Smooth muscle cell (in vitro differentiated cells): ENCODE measurements around the gene LPP. TPM values are rescaled to one million over a fixed set of nuclear protein-coding genes. Genes with fewer than 3 reads are reported as not detected.

Source experiments
- DNase-seq: peaks from one replicate; lab custom pipeline; 2025; ENCODE audit not compliant: unreplicated experiment; lab: John Stamatoyannopoulos, UW
- H2AFZ ChIP-seq: fragments of 200-600 bp; sonication (generic); 2 replicates; pipeline ENCODE4 v1.6.0; 2016; ENCODE audit warnings: antibody characterized with exemption, low read depth, mild to moderate bottlenecking
- H3F3A ChIP-seq: fragments of 200-600 bp; sonication (generic); 2 replicates; pipeline ENCODE4 v1.6.0; 2017; ENCODE audit warnings: antibody characterized with exemption, low read depth
- H3K27ac ChIP-seq: fragments of 200-600 bp; sonication (generic); 2 replicates; pipeline ENCODE4 v1.5.1; 2016; ENCODE audit warnings: low read depth, mild to moderate bottlenecking
- H3K27me3 ChIP-seq: fragments of 200-600 bp; sonication (generic); 2 replicates; pipeline ENCODE4 v1.6.1; 2016; ENCODE audit warnings: low read depth, mild to moderate bottlenecking
- H3K36me3 ChIP-seq: fragments of 200-600 bp; sonication (generic); 2 replicates; pipeline ENCODE4 v1.5.1; 2016; ENCODE audit warnings: low read depth
- H3K4me1 ChIP-seq: fragments of 200-600 bp; sonication (generic); 2 replicates; pipeline ENCODE4 v1.5.1; 2016; ENCODE audit warnings: low read depth
- H3K4me2 ChIP-seq: fragments of 200-600 bp; sonication (generic); 2 replicates; pipeline ENCODE4 v1.6.0; 2016; ENCODE audit warnings: mild to moderate bottlenecking
- H3K4me3 ChIP-seq: fragments of 200-600 bp; sonication (generic); 2 replicates; pipeline ENCODE4 v1.5.1; 2016; ENCODE audit warnings: mild to moderate bottlenecking
- H3K79me2 ChIP-seq: fragments of 200-600 bp; sonication (generic); 2 replicates; pipeline ENCODE4 v1.6.0; 2016; ENCODE audit warnings: low read depth, mild to moderate bottlenecking
- H3K9ac ChIP-seq: fragments of 200-600 bp; sonication (generic); 2 replicates; pipeline ENCODE4 v1.6.0; 2016; ENCODE audit warnings: low read depth
- H3K9me3 ChIP-seq: fragments of 200-600 bp; sonication (generic); replicated peaks from 2 replicates; pipeline ENCODE4 v1.5.1; 2016; ENCODE audit warnings: low read depth
- H4K20me1 ChIP-seq: fragments of 200-600 bp; sonication (generic); 2 replicates; pipeline ENCODE4 v1.6.0; 2016; ENCODE audit warnings: low read depth
- WGBS: methylation state at CpG from one replicate; pipeline ENCODE4 v1.1.7; 2016; ENCODE audit warnings: low lambda C conversion rate; 5-methylcytosine and 5-hydroxymethylcytosine counted together
- polyA plus RNA-seq: library from polyadenylated mRNA; unstranded; fragments of >200 nt; fragmentation: Nextera tagmentation; extraction: Ambion mirVana; gene quantifications from 2 replicates; pipeline ENCODE4 v1.2.1, GENCODE V29; 2016
- total RNA-seq: library from RNA; depleted of rRNA; stranded (reverse); fragments of >200 nt; gene quantifications from 2 replicates; pipeline ENCODE4 v1.2.3, GENCODE V29; 2014
- TF ChIP-seq, protein P1 (sequence below): fragments of 200-600 bp; sonication (generic); IDR thresholded peaks from 2 replicates; pipeline ENCODE4 v1.5.1; 2017; ENCODE audit warnings: borderline replicate concordance, mild to moderate bottlenecking, antibody characterized with exemption; ENCODE audit not compliant: insufficient read depth, poor library complexity, severe bottlenecking

LPP gene
- total and polyA plus RNA-seq, 2 experiments from 2014 or later, result 42.3 to 128 TPM

DNA sequence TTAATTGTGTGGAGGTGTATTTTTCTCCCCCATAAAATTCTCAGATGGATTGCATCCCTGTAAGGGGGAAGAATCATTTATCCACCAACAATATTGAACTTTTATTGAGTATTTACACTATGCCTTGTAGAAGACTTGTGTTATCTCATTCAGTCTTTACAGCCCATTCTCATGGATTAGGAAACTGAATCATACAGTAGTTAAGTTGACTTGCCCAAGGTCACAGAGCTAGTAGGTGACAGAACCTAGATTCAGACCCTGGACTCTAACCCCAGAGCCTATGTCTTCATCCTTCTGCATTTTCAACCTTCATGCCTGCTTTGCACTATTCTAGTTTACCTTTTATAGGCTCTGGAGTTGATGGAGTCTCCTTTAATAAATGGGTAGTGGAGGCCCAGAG lies 226.8 kb downstream of the LPP start:
- DNase-seq, result no peak
- no peak overlapping the region for H3K4me3 ChIP-seq
- H4K20me1 ChIP-seq, result peaks cover 47% of the 10 kb centered on the region
- peaks cover 5% of the 10 kb centered on the region for H3F3A ChIP-seq
- no peaks in the 10 kb centered on the region for H3K9me3 ChIP-seq
- no peak overlapping the region for H2AFZ ChIP-seq
- H3K79me2 ChIP-seq, result peaks cover 54% of the 10 kb centered on the region
- no peak overlapping the region for H3K9ac ChIP-seq
- H3K27me3 ChIP-seq, result no peaks in the 10 kb centered on the region
- no peaks in the 10 kb centered on the region for H3K4me1 ChIP-seq
- H3K36me3 ChIP-seq, result no peaks in the 10 kb centered on the region
- TF ChIP-seq, protein P1, sequence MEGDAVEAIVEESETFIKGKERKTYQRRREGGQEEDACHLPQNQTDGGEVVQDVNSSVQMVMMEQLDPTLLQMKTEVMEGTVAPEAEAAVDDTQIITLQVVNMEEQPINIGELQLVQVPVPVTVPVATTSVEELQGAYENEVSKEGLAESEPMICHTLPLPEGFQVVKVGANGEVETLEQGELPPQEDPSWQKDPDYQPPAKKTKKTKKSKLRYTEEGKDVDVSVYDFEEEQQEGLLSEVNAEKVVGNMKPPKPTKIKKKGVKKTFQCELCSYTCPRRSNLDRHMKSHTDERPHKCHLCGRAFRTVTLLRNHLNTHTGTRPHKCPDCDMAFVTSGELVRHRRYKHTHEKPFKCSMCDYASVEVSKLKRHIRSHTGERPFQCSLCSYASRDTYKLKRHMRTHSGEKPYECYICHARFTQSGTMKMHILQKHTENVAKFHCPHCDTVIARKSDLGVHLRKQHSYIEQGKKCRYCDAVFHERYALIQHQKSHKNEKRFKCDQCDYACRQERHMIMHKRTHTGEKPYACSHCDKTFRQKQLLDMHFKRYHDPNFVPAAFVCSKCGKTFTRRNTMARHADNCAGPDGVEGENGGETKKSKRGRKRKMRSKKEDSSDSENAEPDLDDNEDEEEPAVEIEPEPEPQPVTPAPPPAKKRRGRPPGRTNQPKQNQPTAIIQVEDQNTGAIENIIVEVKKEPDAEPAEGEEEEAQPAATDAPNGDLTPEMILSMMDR, result no peak
- H3K4me2 ChIP-seq, result no peak overlapping the region
- no peak overlapping the region for H3K27ac ChIP-seq

DNA sequence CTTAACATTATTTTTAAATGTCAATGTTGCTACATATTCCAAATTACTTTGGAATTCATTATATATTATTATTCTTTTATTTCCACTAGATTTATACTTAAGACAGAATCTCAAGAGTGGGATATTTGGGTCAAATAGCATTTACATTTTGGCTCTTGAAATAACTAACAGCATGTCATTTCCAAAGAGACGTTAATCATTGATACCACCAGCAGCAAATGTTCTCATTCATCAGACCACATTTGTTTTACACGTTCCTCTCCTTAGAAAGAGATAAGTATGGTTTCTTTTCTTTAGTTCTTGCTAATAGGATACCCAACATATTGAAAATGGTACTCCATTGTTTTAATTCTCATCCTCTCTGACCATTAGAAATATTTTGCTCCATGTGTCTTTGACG lies 229.8 kb downstream of the LPP start:
- Histone ChIP-seq H3F3A (peaks cover 14% of the 10 kb centered on the region), H3K79me2 (peaks cover 78% of the 10 kb centered on the region), H3K4me1 (no peaks in the 10 kb centered on the region), H4K20me1 (peaks cover 77% of the 10 kb centered on the region), H3K9ac (no peak overlapping the region), H3K36me3 (no peaks in the 10 kb centered on the region), H3K9me3 (no peaks in the 10 kb centered on the region), H3K4me2 (no peak overlapping the region), H3K27ac (no peak overlapping the region), H3K27me3 (no peaks in the 10 kb centered on the region), H2AFZ (no peak overlapping the region), H3K4me3 (no peak overlapping the region)
- 92% methylated on average over 3 of the region's 3 CpGs for WGBS
- TF ChIP-seq, protein P1, result no peak
- no peak for DNase-seq

DNA sequence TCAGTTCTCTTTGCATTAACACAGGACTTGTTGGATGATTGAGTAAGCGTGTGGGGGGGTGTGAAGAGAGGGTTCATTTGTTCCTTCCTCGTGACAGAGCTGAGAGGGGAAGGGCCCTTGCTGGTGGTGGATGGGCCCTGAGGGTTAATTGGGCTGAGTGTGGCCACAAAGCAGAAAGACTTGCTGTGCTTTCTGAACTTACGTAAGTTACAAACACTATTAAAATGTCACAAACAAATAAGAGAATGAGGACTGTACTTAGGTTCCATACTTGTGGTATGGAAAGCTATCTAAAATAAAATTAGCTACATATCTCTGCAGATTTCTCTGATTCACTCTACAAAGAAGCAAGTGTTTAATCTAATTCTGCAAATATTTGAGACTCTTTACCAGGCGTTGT lies 231.3 kb downstream of the LPP start:
- Histone ChIP-seq H3K4me2 (peak overlapping the region; percentile 41), H2AFZ (no peak overlapping the region), H3K4me1 (peaks cover under 1% of the 10 kb centered on the region), H3K9me3 (no peaks in the 10 kb centered on the region), H3K36me3 (no peaks in the 10 kb centered on the region), H3K9ac (no peak overlapping the region), H3K4me3 (no peak overlapping the region), H3K27me3 (no peaks in the 10 kb centered on the region), H3F3A (peaks cover 14% of the 10 kb centered on the region), H3K27ac (peak overlapping the region; percentile 54), H3K79me2 (peaks cover 73% of the 10 kb centered on the region), H4K20me1 (peaks cover 82% of the 10 kb centered on the region)
- TF ChIP-seq, protein P1, result no peak
- no peak for DNase-seq
- WGBS, result 34% methylated on average over 4 of the region's 4 CpGs

DNA sequence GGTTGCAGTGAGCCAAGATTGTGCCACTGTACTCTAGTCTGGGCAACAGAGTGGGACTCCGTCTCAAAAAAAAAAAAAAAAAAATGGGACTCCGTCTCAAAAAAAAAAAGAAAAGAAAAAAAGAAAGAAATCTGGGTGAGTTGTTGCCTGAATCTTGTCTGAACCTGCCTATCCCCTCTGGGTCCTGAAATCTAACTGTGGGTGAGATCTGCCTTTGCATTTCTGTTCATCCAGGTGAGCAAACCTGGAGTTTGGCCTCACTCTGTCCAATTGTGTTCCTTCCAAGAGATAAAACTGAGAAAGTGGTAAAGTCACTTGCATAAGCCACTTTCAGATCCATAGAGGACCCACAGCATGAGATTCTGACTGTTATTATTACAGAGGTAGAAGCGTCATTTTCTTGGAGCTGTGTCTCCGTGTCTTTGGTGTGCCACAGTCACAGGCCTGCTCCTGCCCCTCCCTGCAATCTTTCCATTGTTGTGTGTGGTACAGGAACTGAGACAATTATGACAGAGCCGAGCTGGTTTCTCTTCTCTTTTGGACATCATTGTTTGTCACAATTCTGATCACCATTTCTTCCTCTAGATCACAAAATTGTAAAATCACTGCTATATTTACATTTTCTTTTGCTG lies 235.9 kb downstream of the LPP start:
- H3K4me1 ChIP-seq, result peaks cover 11% of the 10 kb centered on the region
- H3K27me3 ChIP-seq, result no peaks in the 10 kb centered on the region
- H3K9ac ChIP-seq, result no peak overlapping the region
- H3K4me3 ChIP-seq, result no peak overlapping the region
- no peak for DNase-seq
- H3K27ac ChIP-seq, result peak overlapping the region; percentile 61
- peaks cover 92% of the 10 kb centered on the region for H4K20me1 ChIP-seq
- peaks cover 14% of the 10 kb centered on the region for H3F3A ChIP-seq
- no peaks in the 10 kb centered on the region for H3K36me3 ChIP-seq
- H3K79me2 ChIP-seq, result peaks cover 70% of the 10 kb centered on the region
- TF ChIP-seq, protein P1, result no peak
- H3K4me2 ChIP-seq, result peak overlapping the region; percentile 36
- no peak overlapping the region for H2AFZ ChIP-seq
- 83% methylated on average over 4 of the region's 5 CpGs for WGBS
- H3K9me3 ChIP-seq, result no peaks in the 10 kb centered on the region
